Activated CD8-positive, alpha-beta memory T cell treated with anti-CD3 and anti-CD28 coated beads, Interleukin-2, amount 50 U/mL, for 48 hours (primary cell): Measurements from ENCODE around the gene GAB2.

ENCODE experiments used
- DNase-seq: peaks from one replicate; pipeline ENCODE4 v3.0.0-alpha.2; 2020

GAB2 gene

DNA sequence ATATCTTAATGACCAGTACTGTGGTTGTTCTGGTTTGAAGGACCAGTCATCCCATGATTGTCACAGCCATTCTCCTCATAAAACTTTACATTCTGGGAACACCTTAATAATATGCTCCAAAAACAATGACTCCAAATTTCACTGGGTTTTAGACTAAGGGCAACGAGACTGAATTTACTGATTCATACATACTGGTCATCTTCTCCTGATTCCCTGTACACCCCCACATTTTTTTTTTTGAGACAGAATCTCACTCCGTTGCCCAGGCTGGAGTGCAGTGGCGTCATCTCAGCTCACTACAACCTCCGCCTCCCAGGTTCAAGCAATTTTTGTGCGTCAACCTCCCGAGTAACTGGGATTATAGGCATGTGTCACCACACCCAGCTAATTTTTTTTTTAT, 78.9 kb downstream of the GAB2 start:
- no peak for DNase-seq

DNA sequence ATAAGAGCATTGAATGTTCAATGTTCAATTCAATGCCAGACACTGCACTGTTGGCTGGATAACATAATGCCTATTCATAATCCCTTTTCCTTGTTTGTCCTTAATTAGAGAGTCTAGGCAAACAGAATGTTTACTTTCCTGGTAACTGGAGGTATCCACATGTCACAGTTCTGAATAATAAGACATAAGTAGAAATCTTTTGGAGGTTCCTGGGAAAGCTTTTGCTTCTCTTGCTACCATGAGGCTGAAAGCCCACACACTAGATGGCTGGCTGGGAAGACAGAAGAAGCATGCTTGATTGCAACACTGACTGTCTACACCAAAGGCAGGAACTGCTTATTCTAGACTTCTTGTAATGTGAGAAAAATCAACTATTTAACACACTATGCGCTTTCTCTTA, 79.5 kb downstream of the GAB2 start:
- no peak for DNase-seq

DNA sequence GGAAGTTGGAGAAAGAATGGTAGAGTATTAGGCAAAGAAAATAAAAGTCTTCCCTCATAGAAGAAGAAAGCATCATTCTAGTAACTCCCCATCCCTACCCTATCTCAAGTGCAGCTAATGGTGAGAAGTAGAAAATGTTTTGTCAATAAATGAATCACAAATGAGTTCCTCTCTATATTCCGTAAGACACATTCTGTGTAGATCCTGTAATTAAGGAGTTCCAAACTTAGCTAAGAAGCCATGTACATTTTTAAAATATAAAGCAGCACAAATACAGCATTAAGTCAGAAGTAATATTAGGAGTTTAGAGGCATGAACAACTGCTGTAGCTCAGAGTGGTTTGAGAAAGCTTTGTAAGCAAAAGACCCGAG, 80.1 kb downstream of the GAB2 start:
- DNase-seq, result no peak

GRCh38 chr11:78336877-78337553, 80.6 kb downstream of the GAB2 start:
- DNase-seq, result no peak

DNA sequence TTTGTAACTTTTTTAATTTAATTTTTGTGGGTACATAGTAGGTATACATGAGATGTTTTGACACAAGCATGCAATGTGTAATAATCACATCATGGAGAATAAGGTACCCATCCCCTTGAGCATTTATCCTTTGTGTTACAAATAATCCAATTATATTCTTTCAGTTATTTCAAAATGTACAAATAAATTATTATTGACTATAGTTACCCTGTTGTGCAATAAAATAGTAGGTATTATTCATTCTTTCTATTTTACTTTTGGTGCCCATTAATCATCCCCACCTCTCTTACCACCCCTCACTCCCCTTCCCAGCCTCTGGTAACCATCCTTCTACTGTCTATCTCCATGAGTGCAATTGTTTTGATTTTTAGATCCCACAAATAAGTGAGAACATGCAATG, 83.5 kb downstream of the GAB2 start:
- DNase-seq, result no peak

DNA sequence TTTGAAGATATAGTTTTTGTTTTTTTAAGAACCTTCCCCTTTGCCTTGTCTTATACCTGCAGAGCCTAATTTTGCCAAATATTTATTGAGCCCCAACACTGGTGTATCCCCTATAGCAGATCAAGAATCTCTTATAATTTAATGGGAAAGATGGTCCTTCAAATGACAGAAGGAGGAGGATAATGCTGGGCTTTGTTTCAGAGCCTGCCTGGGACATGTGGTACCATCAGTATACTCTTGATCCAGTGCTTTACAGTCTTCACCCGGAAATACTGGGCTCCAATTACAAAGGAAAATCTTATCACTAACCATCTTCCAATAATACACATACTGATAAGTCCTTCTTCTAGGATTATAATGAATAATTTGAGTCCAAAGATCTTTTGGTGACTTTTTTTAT, 84.7 kb downstream of the GAB2 start:
- DNase-seq, result no peak

DNA sequence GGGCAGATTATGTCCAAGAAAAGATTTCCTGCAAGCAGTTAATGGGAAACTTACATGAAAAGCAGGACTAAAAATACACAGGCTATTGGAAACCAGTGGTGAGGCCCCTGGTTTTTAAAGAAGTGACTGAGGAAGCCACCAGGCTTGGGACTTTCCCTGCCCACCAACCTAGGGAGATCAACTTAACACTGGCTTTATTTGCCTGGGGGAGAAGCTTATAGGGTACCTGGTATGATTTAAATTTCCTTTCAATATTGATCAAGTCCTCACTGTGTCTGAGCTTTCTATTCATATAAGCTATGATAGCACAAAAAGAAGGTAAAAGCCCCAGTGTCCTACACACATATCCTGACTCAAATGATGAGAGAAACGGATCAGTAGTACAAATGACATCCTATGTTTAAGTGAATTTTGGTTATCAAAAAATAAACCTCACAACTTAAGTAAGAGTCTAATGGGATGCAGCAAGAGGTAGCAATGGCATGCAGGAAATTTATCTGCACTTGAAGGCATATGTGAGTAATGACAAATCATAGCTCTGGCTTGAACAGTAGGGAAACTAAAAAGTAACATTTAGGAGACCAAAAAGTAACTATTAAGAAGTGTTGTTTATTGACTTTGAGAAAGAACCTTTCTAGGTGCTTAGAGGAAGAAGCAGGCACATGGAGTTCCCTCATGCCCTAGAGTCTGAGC, 85.3 kb downstream of the GAB2 start:
- no peak for DNase-seq

DNA sequence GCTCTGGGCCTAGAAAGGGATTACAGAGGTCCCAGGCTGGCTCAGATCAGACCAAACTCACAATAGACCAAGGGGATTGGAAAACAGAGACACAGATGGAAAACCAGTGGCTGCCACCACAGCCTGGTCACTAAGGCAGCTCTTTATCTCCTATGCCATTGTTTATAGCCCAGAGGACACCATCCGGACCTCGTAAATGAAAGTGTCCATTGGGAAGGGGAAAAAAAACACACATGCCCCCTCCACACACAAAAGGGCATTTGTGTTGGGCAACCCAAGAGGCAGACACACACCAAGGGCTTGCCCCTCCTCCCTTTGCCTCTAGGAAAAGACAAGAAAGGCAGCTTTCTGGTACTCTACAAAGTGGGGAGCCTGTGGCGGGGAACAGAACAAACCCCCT, 85.9 kb downstream of the GAB2 start:
- DNase-seq, result no peak

DNA sequence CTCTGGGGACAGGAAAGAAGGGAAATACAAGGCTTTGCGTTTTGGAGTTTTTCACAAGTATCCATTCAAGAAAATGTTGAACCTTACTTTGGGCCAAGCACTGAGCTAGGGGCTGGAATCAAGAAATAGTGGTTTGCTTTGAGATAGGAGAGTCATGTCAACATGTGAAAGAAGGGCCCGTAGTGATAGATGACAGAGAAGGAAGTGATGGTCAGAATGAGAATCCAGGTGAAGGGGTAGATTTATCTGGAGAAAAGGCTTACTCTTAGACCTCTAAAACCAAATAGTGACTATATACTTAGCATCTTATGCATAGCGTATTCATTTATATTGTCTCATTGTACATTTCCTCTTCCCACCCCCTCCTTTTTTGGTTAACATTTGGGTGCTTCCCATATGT, 87.3 kb downstream of the GAB2 start:
- DNase-seq, result no peak

GRCh38 chr11:78327945-78328344, 89.7 kb downstream of the GAB2 start:
- no peak for DNase-seq

DNA sequence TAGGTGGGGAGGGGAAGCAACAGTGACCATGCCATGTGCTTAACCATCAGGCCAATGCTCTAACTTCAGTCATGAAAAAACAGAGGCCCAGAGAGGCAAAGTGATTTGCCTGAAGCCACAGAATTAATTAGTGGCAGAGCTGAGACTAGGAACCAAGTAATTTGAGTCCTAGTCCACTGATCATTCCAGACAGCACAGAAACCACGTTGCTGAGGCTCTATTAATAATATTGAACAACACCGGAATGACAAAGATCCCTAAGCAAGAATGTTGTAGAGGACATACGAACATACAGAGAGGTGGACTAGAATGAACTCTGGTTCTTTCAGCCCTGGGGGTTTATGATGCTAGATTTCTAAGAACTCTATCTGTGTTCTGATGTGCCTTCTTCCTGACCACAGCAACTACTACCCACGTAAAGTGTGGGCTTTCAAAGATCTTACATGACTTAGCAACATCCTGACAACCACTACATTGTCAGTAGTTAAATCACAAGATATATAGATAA, 92.3 kb downstream of the GAB2 start:
- no peak for DNase-seq

DNA sequence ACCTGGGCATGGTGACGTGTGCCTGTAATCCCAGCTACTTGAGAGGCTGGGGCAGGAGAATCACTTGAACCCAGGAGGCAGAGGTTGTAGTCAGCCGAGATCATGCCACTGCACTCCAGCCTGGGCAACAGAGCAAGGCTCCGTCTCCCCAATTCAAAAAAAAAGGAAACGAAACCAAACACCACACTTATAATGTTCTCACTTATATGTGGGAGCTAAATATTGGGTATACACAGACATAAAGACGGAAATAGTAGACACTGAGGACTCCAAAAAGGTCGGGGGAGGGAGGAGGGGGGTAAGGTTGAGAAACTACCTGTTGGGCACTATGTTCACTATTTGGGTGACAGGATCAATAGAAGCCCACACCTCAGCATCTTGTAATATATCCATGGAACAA, 94.3 kb downstream of the GAB2 start:
- DNase-seq, result no peak

DNA sequence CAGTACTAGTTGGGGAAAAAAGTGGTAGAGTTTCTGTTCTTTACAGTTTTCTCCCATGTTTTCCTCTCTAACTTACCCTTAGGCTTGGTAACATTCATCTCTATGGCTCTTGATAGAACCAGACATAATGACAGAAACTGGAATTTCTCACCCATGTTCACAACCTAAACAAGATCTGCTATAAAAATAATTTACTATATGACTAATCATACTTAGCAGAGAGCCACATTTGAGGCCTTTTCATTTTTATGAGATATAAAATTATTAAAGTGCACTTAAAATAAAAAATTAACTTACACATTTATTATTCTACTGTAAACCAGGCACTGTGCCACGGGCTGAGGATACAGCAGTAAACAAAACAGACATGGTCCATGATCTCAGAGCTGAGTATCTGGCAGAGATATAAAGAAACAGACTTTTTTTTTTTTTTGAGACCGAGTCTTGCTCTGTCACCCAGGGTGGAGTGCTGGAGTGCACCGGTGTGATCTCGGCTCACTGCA, 98.1 kb downstream of the GAB2 start:
- DNase-seq, result no peak

GRCh38 chr11:78318321-78319114, 99.1 kb downstream of the GAB2 start:
- no peak for DNase-seq

- DNase-seq, result no peak
Observed at GRCh38 chr11:78315724-78316123, 101.9 kb downstream of the GAB2 start.

GRCh38 chr11:78314762-78315161, 102.9 kb downstream of the GAB2 start:
- no peak for DNase-seq

DNA sequence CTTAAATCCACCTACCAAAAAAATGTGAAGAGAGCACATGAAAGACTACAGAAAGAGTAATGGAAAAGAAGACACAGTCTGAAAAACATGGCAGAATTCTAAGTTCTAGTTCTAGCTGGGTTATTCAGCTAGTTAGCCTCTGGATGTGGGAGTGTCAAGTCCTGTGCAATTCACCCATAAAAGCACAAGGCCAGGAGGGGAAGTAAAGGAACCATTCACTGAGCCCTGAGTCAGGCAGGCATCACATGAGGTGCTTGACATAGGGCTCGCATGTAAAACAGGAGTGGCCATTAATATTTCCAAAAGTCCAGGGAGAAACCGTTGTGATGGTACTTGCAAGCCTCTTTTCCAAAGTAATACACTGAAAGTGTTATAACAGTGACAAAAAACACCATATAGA, 103.7 kb downstream of the GAB2 start:
- no peak for DNase-seq

GRCh38 chr11:78313181-78313795, 104.3 kb downstream of the GAB2 start:
- no peak for DNase-seq

DNA sequence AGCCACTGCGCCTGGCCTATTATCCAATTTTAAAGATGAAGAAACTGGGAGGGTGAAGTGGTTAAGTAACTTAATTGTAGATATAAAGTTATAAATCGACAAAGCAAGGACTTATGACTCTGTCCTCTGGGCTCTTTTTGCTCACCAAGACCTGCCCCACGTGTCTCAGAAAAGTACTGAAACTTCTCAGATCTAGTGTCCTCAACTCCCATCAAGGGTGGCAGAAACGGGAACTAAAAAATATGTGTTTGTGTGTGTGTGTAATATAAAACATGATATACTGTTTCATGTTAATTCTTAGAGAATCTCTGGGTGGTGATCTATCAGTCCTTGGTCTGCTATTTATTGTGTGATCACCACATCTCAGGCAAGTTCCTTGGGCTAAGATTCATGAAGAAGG, 104.9 kb downstream of the GAB2 start:
- no peak for DNase-seq

GRCh38 chr11:78311702-78312371, 105.8 kb downstream of the GAB2 start:
- DNase-seq, result no peak

- no peak for DNase-seq
Observed at GRCh38 chr11:78310500-78310909, 107.1 kb downstream of the GAB2 start.

DNA sequence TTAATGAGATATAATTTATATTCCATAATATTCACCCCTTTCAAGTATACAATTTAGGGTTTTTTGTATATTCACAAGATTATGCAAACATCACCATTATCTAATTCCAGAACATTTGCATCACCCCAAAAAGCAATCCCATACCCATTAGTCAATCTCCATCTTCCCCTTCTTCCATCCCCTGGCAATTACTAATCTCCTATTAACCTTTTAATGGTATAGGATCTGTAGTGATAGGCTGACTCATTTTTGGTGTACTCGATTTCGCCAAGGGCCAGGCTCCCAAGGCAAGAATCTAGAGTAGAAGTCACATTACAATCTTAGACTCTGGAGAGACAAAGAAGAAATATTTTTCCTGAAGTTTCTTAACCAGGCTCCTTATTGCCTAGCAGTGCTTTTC, 113.4 kb downstream of the GAB2 start:
- DNase-seq, result no peak
